Right ventricle myocardium inferior (tissue), 1 donor: Measurements from ENCODE around the gene TBXAS1. TPM values are rescaled to one million over a fixed set of nuclear protein-coding genes. Genes with fewer than 3 reads are reported as not detected.
"Not testable (repeated sequence)": the region's sequence is repeated elsewhere in the genome, so short reads cannot be mapped to it uniquely, and the experiment has no call there.

ENCODE experiments used
- ATAC-seq: fragments of 200-7000 bp; cut with Tn5 transposase; one replicate; pipeline ENCODE4 v1.9.1; 2020; ENCODE audit warnings: mild to moderate bottlenecking, moderate library complexity
- DNase-seq: peaks from one replicate; pipeline ENCODE4 v3.0.0; 2021; ENCODE audit errors: missing footprints
- intact Hi-C: fragments of 100-400 bp; cut with DNase I; formaldehyde crosslinking; loops from one replicate; pipeline ENCODE4 v1.11.0; 2022
- total RNA-seq: library from RNA; stranded (reverse); fragmentation: NEBNext Ultra II Directional; extraction: Animal tissue kit (Norgen Biotek cat#: 25700); gene quantifications from one replicate; pipeline ENCODE4 v1.2.1, GENCODE V29; 2021
- donor health status: DM: no; HTN: yes; CAD: no; lungs with severe emphysema.

Gene TBXAS1
- total RNA-seq, 1 donor from 2014 or later: 6.0 TPM

GRCh38 chr7:139822855-139823254 lies 6.2 kb upstream of the TBXAS1 start:
- no peak for ATAC-seq
- intact Hi-C loops: no loop called here

GRCh38 chr7:139823959-139824521 lies 5.0 kb upstream of the TBXAS1 start:
- no peak for DNase-seq
- no peak for ATAC-seq
- intact Hi-C loops: no loop called here

More at GRCh38 chr7:139822855-139823254, 6.2 kb upstream of the TBXAS1 start:
- DNase-seq: no peak

GRCh38 chr7:139825666-139826290 lies 3.3 kb upstream of the TBXAS1 start:
- intact Hi-C loops: no loop called here
- no peak for ATAC-seq
- DNase-seq: no peak

- ATAC-seq (no peak), DNase-seq (no peak)
- intact Hi-C loops: no loop called here
Observed at GRCh38 chr7:139827042-139827441, 2.0 kb upstream of the TBXAS1 start.

- no peak for DNase-seq
- intact Hi-C loops: no loop called here
- no peak for ATAC-seq
Observed at GRCh38 chr7:139828446-139828845, 618 bp upstream of the TBXAS1 start.

- no peak for DNase-seq
- no peak for ATAC-seq
- intact Hi-C loops: no loop called here
Observed at GRCh38 chr7:139829775-139830117, 682 bp downstream of the TBXAS1 start.

GRCh38 chr7:139830292-139830691 lies 1.2 kb downstream of the TBXAS1 start:
- no peak for ATAC-seq
- intact Hi-C loops: no loop called here
- DNase-seq: no peak

GRCh38 chr7:139830782-139831501 lies 1.9 kb downstream of the TBXAS1 start:
- intact Hi-C loops: no loop called here
- no peak for ATAC-seq
- DNase-seq: no peak

GRCh38 chr7:139835848-139836247 lies 6.8 kb downstream of the TBXAS1 start:
- not testable (repeated sequence) for DNase-seq

GRCh38 chr7:139837291-139837690 lies 8.2 kb downstream of the TBXAS1 start:
- ATAC-seq, DNase-seq, intact Hi-C loops: not testable (repeated sequence)

More at GRCh38 chr7:139835848-139836247, 6.8 kb downstream of the TBXAS1 start:
- intact Hi-C loops, ATAC-seq: not testable (repeated sequence)

GRCh38 chr7:139838276-139838675 lies 9.2 kb downstream of the TBXAS1 start:
- no peak for ATAC-seq
- intact Hi-C loops: no loop called here
- DNase-seq: no peak

GRCh38 chr7:139838876-139839275 lies 9.8 kb downstream of the TBXAS1 start:
- DNase-seq (no peak), ATAC-seq (no peak)
- intact Hi-C loops: no loop called here

GRCh38 chr7:139840776-139841175 lies 11.7 kb downstream of the TBXAS1 start:
- DNase-seq: no peak
- ATAC-seq: no peak
- intact Hi-C loops: no loop called here

GRCh38 chr7:139842401-139843210 lies 13.5 kb downstream of the TBXAS1 start:
- ATAC-seq (no peak), DNase-seq (no peak)

GRCh38 chr7:139843211-139843537 lies 14.1 kb downstream of the TBXAS1 start:
- ATAC-seq, DNase-seq, intact Hi-C loops: not testable (repeated sequence)

More at GRCh38 chr7:139842401-139843210, 13.5 kb downstream of the TBXAS1 start:
- intact Hi-C loops: no loop called here

GRCh38 chr7:139844779-139845442 lies 15.8 kb downstream of the TBXAS1 start:
- intact Hi-C loops: no loop called here
- ATAC-seq: no peak
- DNase-seq: no peak

- DNase-seq (no peak), ATAC-seq (no peak)
- intact Hi-C loops: no loop called here
Observed at GRCh38 chr7:139845443-139845805, 16.4 kb downstream of the TBXAS1 start.

- DNase-seq: no peak
- ATAC-seq: no peak
- intact Hi-C loops: no loop called here
Observed at GRCh38 chr7:139846297-139846696, 17.2 kb downstream of the TBXAS1 start.

- DNase-seq: no peak
- ATAC-seq: no peak
- intact Hi-C loops: no loop called here
Observed at GRCh38 chr7:139848274-139848673, 19.2 kb downstream of the TBXAS1 start.
